MM.1S (cell line): Measurements from ENCODE around the gene S100A13.
"Not testable (repeated sequence)": the region's sequence is repeated elsewhere in the genome, so short reads cannot be mapped to it uniquely, and the experiment has no call there.

Experiments used
- DNase-seq: peaks from one replicate; pipeline ENCODE4 v3.0.0-alpha.2; 2015
- H2AFZ ChIP-seq: fragments of 300-600 bp; sonication (generic); 2 replicates; pipeline ENCODE4 v1.6.0; 2016; ENCODE audit warnings: antibody characterized with exemption, low read length
- H3F3A ChIP-seq: fragments of 300-600 bp; sonication (generic); 2 replicates; pipeline ENCODE4 v1.6.1; 2016; ENCODE audit warnings: mild to moderate bottlenecking, antibody characterized with exemption, low read length, moderate library complexity, mixed read lengths; ENCODE audit not compliant: insufficient read depth
- H3K27ac ChIP-seq: fragments of 300-600 bp; sonication (generic); 2 replicates; pipeline ENCODE4 v1.5.1; 2016; ENCODE audit warnings: mild to moderate bottlenecking, low read length
- H3K27me3 ChIP-seq: fragments of 300-600 bp; sonication (generic); replicated peaks from 2 replicates; pipeline ENCODE4 v1.6.0; 2016; ENCODE audit warnings: low read length; ENCODE audit not compliant: insufficient read depth
- H3K36me3 ChIP-seq: fragments of 300-600 bp; sonication (generic); replicated peaks from 2 replicates; pipeline ENCODE4 v1.6.1; 2016; ENCODE audit warnings: mild to moderate bottlenecking, low read length, mixed read lengths; ENCODE audit not compliant: insufficient read depth
- H3K4me1 ChIP-seq: fragments of 300-600 bp; sonication (generic); 2 replicates; pipeline ENCODE4 v1.6.1; 2016; ENCODE audit warnings: low read length, mixed read lengths
- H3K4me2 ChIP-seq: fragments of 300-600 bp; sonication (generic); 2 replicates; pipeline ENCODE4 v1.6.0; 2016; ENCODE audit warnings: low read depth, low read length
- H3K4me3 ChIP-seq: fragments of 300-600 bp; sonication (generic); 2 replicates; pipeline ENCODE4 v1.5.1; 2016; ENCODE audit warnings: low read length, mixed read lengths
- H3K79me2 ChIP-seq: fragments of 300-600 bp; sonication (generic); 2 replicates; pipeline ENCODE4 v1.6.1; 2016; ENCODE audit warnings: mixed run types, low read length, mixed read lengths
- H3K9ac ChIP-seq: fragments of 300-600 bp; sonication (generic); 2 replicates; pipeline ENCODE4 v1.6.1; 2016; ENCODE audit warnings: low read length, mixed read lengths
- H3K9me2 ChIP-seq: fragments of 300-600 bp; sonication (generic); replicated peaks from 2 replicates; pipeline ENCODE4 v1.6.1; 2016; ENCODE audit warnings: mild to moderate bottlenecking, low read length, mixed read lengths; ENCODE audit not compliant: insufficient read depth
- H3K9me3 ChIP-seq: fragments of 300-600 bp; sonication (generic); replicated peaks from 2 replicates; pipeline ENCODE4 v1.6.1; 2016; ENCODE audit warnings: mild to moderate bottlenecking, low read length, mixed read lengths; ENCODE audit not compliant: insufficient read depth
- H4K20me1 ChIP-seq: fragments of 300-600 bp; sonication (generic); 2 replicates; pipeline ENCODE4 v1.6.1; 2016; ENCODE audit warnings: mild to moderate bottlenecking, low read length, moderate library complexity, mixed read lengths; ENCODE audit not compliant: insufficient read depth
- CTCF ChIP-seq: fragments of 300-600 bp; sonication (generic); IDR thresholded peaks from 2 replicates; pipeline ENCODE4 v1.5.1; 2016; ENCODE audit warnings: antibody characterized with exemption, low read length, mixed read lengths
- EZH2 ChIP-seq: fragments of 300-600 bp; sonication (generic); optimal IDR thresholded peaks from 2 replicates; pipeline ENCODE3; 2017; ENCODE audit warnings: low read depth, mild to moderate bottlenecking, antibody characterized with exemption, low read length, mixed read lengths
- EZH2phosphoT487 ChIP-seq: fragments of 300-600 bp; sonication (generic); IDR thresholded peaks from 2 replicates; pipeline ENCODE4 v1.6.1; 2018; ENCODE audit warnings: antibody characterized with exemption, low read length

Gene S100A13

GRCh38 chr1:153670859-153671627 lies 43.7 kb upstream of the S100A13 start, which contains the start of gene ILF2:
Gene ILF2 (minus strand): TSS chr1:153670993. CDS start chr1:153670922, 71 bp downstream.
- Histone ChIP-seq H3K4me3 (peak within 1 kb of the TSS; percentile 94), H3K9me3 (no peaks in the 10 kb centered on the region), H3K79me2 (peaks cover 44% of the 10 kb centered on the region), H3K4me1 (peaks cover 8% of the 10 kb centered on the region), H3K4me2 (peak within 1 kb of the TSS; percentile 91), H3K36me3 (peaks cover 20% of the 10 kb centered on the region), H4K20me1 (no peaks in the 10 kb centered on the region), H3K9me2 (no peaks in the 10 kb centered on the region), H3F3A (peaks cover 17% of the 10 kb centered on the region), H3K27ac (peak within 1 kb of the TSS; percentile 83; the same call in 1 of the 2 replicates), H2AFZ (peak within 1 kb of the TSS; percentile 92), H3K9ac (peak within 1 kb of the TSS; percentile 92), H3K27me3 (no peaks in the 10 kb centered on the region)
- TF ChIP-seq CTCF, result peak; percentile 58
- TF ChIP-seq EZH2phosphoT487, result no peak
- DNase-seq, result peak; percentile 100

GRCh38 chr1:153670257-153670858 lies 43.1 kb upstream of the S100A13 start:
- peak overlapping the region; percentile 86 for H3K4me2 ChIP-seq
- no peaks in the 10 kb centered on the region for H4K20me1 ChIP-seq
- H3K9ac ChIP-seq, result peak overlapping the region; percentile 92
- peaks cover 25% of the 10 kb centered on the region for H3K36me3 ChIP-seq
- no peaks in the 10 kb centered on the region for H3K9me2 ChIP-seq
- H3K9me3 ChIP-seq, result no peaks in the 10 kb centered on the region
- H3K79me2 ChIP-seq, result peaks cover 44% of the 10 kb centered on the region
- peaks cover 8% of the 10 kb centered on the region for H3K4me1 ChIP-seq
- H3K27me3 ChIP-seq, result no peaks in the 10 kb centered on the region
- peaks cover 22% of the 10 kb centered on the region for H3F3A ChIP-seq
- no peak for DNase-seq
- TF ChIP-seq EZH2, result no peak
- TF ChIP-seq EZH2phosphoT487, result no peak
- no peak for TF ChIP-seq CTCF
- peak overlapping the region; percentile 45; the same call in 1 of the 2 replicates for H3K27ac ChIP-seq
- H2AFZ ChIP-seq, result peak overlapping the region; percentile 43
- peak overlapping the region; percentile 94 for H3K4me3 ChIP-seq

GRCh38 chr1:153669606-153670005 lies 42.3 kb upstream of the S100A13 start:
- Histone ChIP-seq H3K4me3 (peak overlapping the region; percentile 94), H3K4me1 (peaks cover 8% of the 10 kb centered on the region), H3K4me2 (peak overlapping the region; percentile 86), H3K27ac (no peak overlapping the region), H3K79me2 (peaks cover 48% of the 10 kb centered on the region), H3K36me3 (peaks cover 32% of the 10 kb centered on the region), H3K9me3 (no peaks in the 10 kb centered on the region), H3K9me2 (no peaks in the 10 kb centered on the region), H3K27me3 (no peaks in the 10 kb centered on the region), H3K9ac (peak overlapping the region; percentile 92; the same call in 1 of the 2 replicates), H2AFZ (no peak overlapping the region), H3F3A (peaks cover 26% of the 10 kb centered on the region), H4K20me1 (no peaks in the 10 kb centered on the region)
- TF ChIP-seq EZH2phosphoT487 (no peak), EZH2 (no peak), CTCF (no peak)
- no peak for DNase-seq

DNA sequence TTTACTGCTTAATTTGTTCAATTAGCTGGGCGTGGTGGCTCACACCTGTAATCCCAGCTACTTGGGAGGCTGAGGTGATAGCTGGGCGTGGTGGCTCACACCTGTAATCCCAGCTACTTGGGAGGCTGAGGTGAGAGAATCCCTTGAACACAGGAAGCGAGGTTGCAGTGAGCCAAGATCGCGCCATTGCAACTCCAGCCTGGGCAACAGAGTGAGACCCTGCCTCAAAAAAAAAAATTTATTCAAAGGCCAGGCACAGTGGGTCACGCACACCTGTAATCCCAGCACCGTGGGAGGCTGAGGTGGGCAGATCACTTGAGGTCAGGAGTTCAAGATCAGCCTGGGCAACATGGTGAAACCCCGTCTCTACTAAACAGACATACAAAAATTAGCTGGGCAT lies 41.4 kb upstream of the S100A13 start:
- DNase-seq, H3K4me3 ChIP-seq, H3K9me3 ChIP-seq, H2AFZ ChIP-seq, H3K27ac ChIP-seq, H3K27me3 ChIP-seq, H3K4me2 ChIP-seq, H3K9me2 ChIP-seq, H3K4me1 ChIP-seq, H3K9ac ChIP-seq, H4K20me1 ChIP-seq: not testable (repeated sequence)
- Histone ChIP-seq H3K79me2 (peaks cover 51% of the 10 kb centered on the region), H3F3A (peaks cover 33% of the 10 kb centered on the region), H3K36me3 (peaks cover 32% of the 10 kb centered on the region)
